Ramos (cell line): ENCODE data around the gene CALR.
"Not testable (repeated sequence)": the region's sequence is repeated elsewhere in the genome, so short reads cannot be mapped to it uniquely, and the experiment has no call there.

Experiments used
- in situ Hi-C: fragments of 300-500 bp; cut with MboI; formaldehyde crosslinking; loops from one replicate; pipeline ENCODE4 v1.14.3; 2022; ENCODE audit warnings: low sequenced_read_pairs; ENCODE audit not compliant: unreplicated experiment

Gene CALR

DNA sequence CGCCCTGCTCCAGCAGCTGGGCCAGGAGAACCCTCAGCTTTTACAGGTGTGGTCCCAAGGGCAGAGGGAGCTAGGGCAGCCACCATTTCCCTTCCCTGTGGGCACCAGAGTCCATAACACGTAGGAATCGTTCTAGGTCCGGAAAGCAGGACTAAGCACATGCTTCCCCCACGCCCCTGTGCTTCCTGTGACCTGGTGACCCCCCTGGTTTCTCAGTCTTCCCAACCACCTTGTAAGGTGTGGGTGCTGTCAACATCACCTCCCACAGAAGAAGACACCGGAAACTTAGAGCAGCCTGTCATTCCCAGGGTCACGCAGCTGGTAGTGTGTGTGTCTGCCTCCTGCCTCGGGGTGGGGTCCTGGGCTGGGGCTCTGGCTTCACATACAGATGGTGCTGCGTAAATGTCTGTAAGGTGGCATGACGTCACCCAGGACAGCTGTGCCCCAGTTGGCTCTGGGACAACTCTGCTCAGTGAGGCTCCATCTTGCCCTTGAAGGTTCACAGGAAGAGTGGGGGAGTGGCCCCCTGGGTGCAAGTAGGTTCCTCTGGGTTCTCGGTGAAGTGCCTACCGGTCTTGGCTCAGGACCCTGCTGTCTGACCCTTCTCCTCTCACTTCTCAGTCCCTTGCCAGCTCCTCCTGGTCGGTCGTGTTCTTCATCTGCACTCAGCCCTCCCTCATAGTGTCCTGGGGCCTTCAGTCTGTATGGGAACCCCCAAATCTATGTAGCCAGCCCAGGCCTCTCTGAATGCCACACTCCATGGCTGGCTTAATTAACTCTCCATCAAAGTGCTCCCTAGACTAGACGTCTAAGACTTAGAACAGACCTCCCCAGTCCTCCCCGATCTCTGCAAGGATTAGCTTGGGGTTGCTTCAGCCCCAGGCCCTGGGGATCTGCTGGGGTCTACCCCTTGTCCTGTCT is 11.2 kb downstream of the CALR start:
- in situ Hi-C loops: no loop called here

GRCh38 chr19:12952050-12952449 is 13.6 kb downstream of the CALR start:
- in situ Hi-C loops: not testable (repeated sequence)

DNA sequence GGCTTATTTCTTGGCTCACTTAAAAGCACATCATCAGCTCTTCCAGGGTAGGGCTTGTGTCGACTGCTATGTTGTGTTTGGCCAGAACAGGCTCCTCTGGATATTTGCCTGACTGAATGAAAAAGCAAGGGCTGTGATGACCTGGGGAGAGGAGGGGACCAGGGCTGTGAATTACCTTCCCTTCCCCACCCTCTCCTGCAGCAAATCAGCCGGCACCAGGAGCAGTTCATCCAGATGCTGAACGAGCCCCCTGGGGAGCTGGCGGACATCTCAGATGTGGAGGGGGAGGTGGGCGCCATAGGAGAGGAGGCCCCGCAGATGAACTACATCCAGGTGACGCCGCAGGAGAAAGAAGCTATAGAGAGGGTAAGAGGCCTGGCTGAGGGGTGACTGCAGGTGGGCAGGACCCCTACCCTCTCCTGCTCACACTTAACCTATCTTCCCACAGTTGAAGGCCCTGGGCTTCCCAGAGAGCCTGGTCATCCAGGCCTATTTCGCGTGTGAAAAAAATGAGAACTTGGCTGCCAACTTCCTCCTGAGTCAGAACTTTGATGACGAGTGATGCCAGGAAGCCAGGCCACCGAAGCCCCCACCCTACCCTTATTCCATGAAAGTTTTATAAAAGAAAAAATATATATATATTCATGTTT is 14.2 kb downstream of the CALR start:
- in situ Hi-C loops: no loop called here

DNA sequence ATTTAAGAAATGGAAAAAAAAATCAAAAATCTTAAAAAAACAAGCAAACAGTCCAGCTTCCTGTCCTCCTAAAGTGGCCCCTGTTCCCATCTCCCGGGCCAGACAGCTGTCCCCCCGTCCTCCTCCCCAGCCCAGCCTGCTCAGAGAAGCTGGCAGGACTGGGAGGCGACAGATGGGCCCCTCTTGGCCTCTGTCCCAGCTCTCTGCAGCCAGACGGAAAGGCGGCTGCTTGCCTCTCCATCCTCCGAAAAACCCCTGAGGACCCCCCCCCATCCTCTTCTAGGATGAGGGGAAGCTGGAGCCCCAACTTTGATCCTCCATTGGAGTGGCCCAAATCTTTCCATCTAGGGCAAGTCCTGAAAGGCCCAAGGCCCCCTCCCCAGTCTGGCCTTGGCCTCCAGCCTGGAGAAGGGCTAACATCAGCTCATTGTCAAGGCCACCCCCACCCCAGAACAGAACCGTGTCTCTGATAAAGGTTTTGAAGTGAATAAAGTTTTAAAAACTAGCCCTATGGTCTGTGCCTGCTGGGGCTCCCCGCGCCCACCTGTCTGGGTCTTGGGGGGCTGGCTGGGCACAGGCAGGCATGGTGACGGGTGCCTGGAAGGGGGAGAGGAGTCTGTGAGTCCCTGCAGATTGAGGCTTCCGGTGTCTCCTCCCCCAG is 14.9 kb downstream of the CALR start:
- in situ Hi-C loops: no loop called here

DNA sequence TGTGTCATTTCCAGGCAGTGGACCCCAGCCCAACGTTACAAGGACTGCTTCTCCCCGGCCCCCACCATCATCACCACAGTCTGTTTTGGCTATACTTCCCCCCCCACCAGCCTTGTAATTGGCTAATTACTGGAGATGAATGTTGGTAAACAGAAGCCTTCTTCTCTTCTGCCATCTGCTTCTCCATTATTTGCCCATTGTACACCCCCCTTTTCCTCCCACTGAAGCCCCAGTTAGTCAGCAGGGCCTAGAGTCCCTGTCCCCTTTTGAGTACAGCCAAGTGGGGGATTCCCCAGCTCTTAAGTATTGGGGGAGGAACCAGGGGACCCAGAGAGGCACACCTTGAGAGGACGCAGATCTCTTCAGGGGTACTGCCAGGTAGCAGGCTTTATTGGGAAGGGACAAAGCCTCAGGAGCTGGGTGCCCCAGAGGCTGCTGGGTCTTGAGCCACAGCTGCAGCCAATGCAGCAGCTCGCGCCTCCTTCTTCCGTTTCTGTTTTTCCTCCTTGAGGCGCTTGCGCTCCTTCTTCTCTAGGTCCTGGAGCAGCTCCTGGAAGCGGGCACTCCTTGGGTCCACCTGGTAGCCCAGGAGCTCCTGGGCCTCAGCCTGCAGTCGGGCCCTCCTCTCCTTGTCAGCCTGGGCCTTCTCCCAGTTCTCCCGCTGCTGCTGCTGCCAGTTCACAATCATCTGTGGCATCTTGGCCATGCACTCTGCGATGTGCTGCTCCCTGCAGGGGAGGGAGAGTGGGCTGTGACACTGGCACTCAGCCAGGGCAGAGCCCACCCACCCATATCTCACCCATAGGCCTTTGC is 15.6 kb downstream of the CALR start:
- in situ Hi-C loops: no loop called here

DNA sequence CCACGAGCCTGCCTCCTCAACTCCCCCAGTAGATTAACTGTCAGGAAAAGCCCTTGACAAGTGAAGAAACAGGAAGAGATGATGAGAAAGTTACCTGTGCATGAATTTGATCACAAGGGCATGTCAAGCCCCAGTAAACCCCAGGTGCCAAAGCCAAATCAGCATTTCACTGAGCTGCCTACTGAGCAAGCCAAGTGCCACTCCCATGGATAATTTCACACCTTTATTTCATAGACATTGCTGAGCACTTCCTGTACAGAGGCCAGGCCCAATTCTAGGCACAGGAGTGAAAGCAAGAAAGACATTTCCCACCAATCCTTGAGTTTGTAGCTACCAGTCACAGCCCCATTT is 16.2 kb downstream of the CALR start:
- in situ Hi-C loops: no loop called here

DNA sequence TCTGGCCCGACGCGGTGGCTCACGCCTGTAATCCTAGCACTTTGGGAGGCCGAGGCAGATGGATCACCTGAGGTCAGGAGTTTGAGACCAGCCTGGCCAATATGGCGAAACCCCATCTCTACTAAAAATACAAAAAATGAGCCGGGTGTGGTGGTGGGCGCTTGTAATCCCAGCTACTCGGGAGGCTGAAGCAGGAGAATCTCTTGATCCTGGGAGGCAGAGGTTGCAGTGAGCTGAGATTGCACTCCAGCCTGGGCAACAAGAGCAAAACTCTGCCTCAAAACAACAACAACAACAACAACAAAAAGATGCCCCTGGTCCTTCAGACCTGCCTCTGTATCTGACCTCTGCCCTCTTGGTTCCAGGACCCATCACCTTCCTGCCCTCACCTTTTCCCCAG is 17.2 kb downstream of the CALR start:
- in situ Hi-C loops: not testable (repeated sequence)

- in situ Hi-C loops: no loop called here
Observed at GRCh38 chr19:12955996-12956395, 17.6 kb downstream of the CALR start.

DNA sequence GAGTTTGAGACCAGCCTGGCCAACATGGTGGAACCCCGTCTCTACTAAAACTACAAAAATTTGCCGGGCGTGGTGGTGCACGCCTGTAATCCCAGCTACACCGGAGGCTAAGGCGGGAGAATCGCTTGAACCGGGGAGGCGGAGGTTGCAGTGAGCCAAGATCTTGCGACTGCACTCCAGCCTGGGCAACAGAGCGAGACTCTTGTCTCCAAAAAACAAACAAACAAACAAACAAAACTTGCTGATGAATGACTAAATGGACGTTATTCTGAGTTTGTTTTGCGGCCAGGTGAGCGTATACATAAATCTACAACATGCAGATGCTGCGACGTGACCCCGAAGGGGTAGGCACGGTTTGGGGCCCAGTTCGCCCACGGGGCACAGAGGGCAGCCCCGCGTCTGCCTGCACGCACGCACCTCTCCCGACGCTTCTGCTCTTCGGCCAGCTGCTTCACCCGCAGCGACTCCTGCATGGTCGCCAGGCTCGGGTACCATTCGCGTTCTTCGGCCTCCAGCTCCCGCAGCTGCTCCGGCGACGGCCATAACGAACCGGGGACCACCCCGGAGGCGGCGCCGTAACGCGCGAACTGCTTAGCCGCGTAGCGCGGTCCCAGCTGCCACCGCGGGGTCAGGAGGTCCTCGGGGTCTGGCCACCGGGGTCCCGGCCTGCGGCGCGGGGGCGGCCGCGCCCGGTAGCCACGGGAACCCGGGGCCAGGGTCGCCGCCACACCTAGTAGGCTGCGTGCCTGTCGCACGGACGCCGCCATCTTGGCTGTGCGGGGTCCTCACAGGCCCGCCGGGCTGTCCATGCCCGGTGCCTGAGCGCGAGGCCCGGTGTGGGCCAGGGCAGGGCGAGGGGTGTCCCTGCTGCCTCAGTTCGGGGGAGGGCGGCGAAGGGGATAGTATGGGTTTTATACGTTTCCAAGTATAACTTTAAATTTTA is 18.3 kb downstream of the CALR start, which contains the start of gene GADD45GIP1:
Gene GADD45GIP1, minus strand, starts transcription at position 778 of the 943 bp plus-strand sequence. Its CDS starts 11 bp downstream, at position 767.
- in situ Hi-C loops: no loop called here

- in situ Hi-C loops: not testable (repeated sequence)
Observed at GRCh38 chr19:12957389-12957952, 19.1 kb downstream of the CALR start.

GRCh38 chr19:12959481-12959880 is 21.1 kb downstream of the CALR start:
- in situ Hi-C loops: no loop called here

DNA sequence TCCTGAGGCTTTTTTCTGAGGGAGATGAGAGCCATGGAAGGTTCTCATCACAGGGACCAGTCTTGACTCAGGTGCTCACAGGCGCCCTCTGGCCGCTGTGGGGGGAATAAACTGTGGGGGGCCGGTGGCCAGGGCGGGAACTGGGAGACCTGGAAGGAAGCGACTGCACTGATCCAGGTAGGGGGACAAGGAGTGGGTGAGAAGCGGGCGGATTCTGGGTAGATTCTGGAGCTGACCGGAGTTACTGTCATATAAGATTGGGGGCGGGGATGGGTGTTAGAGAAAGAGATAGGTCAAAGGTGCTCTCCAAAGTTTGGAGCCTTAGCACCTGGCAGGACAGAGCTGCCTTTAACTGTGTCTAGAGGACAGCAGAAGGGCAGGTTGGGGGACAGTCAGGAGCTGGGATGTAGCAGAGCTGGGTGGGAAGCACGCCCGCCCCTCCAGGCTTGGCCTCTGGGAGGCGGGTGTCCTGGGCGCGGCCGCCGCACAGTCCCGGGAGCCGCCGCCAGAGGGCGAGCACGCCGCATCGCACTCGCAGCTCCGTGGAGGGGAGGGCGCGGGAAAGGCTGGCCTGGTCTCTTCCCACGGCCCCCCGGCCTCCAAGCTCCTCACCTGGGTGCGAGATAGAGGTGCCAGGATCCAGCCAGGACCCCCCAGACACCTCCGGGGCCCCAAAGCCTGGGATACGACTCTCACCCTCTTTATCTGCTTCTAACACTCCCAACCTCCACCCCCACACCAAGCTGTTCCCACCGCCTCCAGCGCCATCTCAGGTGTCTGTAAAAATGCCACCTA is 26.8 kb downstream of the CALR start:
- in situ Hi-C loops: no loop called here

GRCh38 chr19:12965812-12966135 is 27.4 kb downstream of the CALR start:
- in situ Hi-C loops: no loop called here

DNA sequence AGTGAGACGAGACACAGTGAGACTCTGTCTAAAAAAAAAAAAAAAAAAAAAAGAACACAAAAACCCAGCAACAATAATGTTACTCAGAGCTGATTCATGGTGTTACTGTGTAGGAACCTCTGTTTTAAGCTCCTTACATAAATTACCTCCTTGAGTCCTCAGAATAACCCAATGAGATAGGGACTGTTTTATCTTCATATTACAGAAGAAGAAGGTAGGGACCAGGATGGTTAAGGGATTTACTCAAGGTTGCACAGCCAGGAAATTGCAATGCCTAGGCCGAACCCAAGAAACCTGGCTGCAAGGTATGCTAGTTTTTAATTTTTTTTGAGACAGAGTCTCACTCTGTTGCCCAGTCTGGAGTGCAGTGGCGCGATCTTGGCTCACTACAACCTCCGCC is 29.5 kb downstream of the CALR start:
- in situ Hi-C loops: no loop called here

- in situ Hi-C loops: no loop called here
Observed at GRCh38 chr19:12969292-12969988, 31.0 kb downstream of the CALR start, which contains the start of gene DAND5. TSS of gene DAND5 (plus strand) at chr19:12969576. CDS start at chr19:12969661, 85 bp downstream.

- in situ Hi-C loops: loop anchor here (10.0 kb wide), 1 partner anchor 295 kb away; no protein-coding TSS in a partner anchor
Observed at GRCh38 chr19:12970070-12970820, 31.8 kb downstream of the CALR start.

DNA sequence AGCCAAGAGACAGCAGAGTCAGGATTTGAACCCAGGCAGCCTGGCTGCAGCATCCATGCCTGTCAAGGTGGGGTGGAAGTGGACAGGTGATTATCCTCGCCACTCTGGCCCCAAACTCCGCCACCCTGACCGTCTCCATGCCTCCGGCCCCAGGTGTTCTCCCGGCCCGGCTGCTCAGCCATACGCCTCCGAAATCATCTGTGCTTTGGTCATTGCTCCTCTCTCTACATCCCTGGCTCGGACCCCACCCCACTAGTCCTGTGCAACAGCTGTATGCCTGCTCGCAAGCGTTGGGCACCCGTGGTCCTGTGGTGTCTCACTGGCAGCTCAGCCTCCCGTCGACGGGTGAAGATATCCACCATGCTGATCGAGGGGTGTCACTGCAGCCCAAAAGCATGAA is 34.8 kb downstream of the CALR start:
- in situ Hi-C loops: loop anchor here (10.0 kb wide), 1 partner anchor 292 kb away; no protein-coding TSS in a partner anchor
